Measurements from ENCODE around the gene TAX1BP3. TPM values are rescaled to one million over a fixed set of nuclear protein-coding genes. Genes with fewer than 3 reads are reported as not detected.

Gene TAX1BP3
- total and polyA plus RNA-seq, 9 of the 15 experiments (the other 6 are each of a cell fraction or from before 2014, with no cell fraction given): 0.99 to 14.5 (median 6.2) TPM

DNA sequence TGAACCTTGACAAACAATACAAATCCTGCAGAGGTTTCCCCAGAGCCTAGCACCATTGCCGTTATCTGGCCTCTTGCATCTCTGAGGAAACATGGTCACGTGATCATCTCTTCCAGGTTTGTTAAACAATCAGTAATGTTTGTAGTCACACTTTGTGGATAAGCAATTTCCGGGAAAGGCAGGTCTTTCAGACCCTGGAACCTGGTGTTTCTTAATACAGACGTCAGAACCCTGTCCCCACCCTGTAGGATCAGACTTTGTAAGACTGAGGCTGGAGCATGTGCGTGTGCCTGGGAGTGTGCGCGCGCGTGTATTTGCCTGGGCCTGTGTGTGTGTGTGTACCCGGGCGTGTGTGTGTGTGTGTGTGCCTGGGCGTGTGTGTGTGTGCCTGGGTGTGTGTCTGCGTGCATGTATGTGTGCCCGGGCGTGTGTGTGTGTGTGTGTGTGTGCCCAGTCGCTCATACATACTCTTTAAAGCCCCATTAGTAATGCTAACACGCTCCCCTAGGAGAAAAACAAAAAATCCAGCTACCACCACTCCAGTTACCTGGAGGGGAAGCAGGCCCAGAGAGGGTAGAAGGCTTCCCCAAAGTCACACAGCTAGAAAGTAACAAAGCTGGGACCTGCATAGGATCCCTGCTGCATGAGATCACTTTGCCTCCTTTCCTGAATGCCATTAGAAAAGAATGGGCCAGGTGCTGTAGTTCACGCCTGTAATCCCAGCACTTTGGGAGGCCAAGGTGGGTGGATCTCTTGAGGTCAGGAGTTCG is 26.5 kb downstream of the TAX1BP3 start (continued):
- TF ChIP-seq YBX1 (IDR thresholded peaks at IDR 0.05) (no peak), SMARCE1 (IDR thresholded peaks at IDR 0.05) (no peak), HDAC1 (IDR thresholded peaks at IDR 0.05) (peak in 1 of 2 experiments; percentile 63; a peak in 1 of 4 replicates), HOXB6 (CRISPR knock-in tag; IDR thresholded peaks at IDR 0.05; ENCODE audit: borderline replicate concordance) (no peak), ZNF23 (CRISPR knock-in tag; IDR thresholded peaks at IDR 0.05) (no peak), SP1 (CRISPR knock-in tag; IDR thresholded peaks at IDR 0.05) (no peak), PHTF2 (CRISPR knock-in tag; IDR thresholded peaks at IDR 0.05) (no peak), ZNF24 (IDR thresholded peaks at IDR 0.05) (no peak), ZNF347 (CRISPR knock-in tag; IDR thresholded peaks at IDR 0.05; ENCODE audit: low read depth) (no peak), NFE2L1 (tag; IDR thresholded peaks at IDR 0.05; ENCODE audit: borderline replicate concordance, low read depth) (no peak), ZNF263 (CRISPR knock-in tag; IDR thresholded peaks at IDR 0.05; ENCODE audit: borderline replicate concordance) (no peak), CBFA2T3 (IDR thresholded peaks at IDR 0.05) (peak; percentile 57; the same call in 1 of the 2 replicates), OTX1 (CRISPR knock-in tag; IDR thresholded peaks at IDR 0.05) (no peak)
- TF ChIP-seq, protein P1, sequence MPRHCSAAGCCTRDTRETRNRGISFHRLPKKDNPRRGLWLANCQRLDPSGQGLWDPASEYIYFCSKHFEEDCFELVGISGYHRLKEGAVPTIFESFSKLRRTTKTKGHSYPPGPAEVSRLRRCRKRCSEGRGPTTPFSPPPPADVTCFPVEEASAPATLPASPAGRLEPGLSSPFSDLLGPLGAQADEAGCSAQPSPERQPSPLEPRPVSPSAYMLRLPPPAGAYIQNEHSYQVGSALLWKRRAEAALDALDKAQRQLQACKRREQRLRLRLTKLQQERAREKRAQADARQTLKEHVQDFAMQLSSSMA (CRISPR knock-in tag; IDR thresholded peaks at IDR 0.05): no peak
- TF ChIP-seq, protein P2, sequence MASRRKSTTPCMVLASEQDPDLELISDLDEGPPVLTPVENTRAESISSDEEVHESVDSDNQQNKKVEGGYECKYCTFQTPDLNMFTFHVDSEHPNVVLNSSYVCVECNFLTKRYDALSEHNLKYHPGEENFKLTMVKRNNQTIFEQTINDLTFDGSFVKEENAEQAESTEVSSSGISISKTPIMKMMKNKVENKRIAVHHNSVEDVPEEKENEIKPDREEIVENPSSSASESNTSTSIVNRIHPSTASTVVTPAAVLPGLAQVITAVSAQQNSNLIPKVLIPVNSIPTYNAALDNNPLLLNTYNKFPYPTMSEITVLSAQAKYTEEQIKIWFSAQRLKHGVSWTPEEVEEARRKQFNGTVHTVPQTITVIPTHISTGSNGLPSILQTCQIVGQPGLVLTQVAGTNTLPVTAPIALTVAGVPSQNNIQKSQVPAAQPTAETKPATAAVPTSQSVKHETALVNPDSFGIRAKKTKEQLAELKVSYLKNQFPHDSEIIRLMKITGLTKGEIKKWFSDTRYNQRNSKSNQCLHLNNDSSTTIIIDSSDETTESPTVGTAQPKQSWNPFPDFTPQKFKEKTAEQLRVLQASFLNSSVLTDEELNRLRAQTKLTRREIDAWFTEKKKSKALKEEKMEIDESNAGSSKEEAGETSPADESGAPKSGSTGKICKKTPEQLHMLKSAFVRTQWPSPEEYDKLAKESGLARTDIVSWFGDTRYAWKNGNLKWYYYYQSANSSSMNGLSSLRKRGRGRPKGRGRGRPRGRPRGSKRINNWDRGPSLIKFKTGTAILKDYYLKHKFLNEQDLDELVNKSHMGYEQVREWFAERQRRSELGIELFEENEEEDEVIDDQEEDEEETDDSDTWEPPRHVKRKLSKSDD (conservative IDR thresholded peaks at IDR 0.05; ENCODE audit: low read length): no peak
- TF ChIP-seq, protein P3, sequence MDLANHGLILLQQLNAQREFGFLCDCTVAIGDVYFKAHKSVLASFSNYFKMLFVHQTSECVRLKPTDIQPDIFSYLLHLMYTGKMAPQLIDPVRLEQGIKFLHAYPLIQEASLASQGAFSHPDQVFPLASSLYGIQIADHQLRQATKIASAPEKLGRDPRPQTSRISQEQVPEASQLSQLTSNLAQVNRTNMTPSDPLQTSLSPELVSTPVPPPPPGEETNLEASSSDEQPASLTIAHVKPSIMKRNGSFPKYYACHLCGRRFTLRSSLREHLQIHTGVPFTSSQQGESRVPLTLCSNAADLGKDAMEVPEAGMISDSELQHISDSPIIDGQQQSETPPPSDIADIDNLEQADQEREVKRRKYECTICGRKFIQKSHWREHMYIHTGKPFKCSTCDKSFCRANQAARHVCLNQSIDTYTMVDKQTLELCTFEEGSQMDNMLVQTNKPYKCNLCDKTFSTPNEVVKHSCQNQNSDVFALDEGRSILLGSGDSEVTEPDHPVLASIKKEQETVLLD (IDR thresholded peaks at IDR 0.05): no peak
- TF ChIP-seq, protein P4, sequence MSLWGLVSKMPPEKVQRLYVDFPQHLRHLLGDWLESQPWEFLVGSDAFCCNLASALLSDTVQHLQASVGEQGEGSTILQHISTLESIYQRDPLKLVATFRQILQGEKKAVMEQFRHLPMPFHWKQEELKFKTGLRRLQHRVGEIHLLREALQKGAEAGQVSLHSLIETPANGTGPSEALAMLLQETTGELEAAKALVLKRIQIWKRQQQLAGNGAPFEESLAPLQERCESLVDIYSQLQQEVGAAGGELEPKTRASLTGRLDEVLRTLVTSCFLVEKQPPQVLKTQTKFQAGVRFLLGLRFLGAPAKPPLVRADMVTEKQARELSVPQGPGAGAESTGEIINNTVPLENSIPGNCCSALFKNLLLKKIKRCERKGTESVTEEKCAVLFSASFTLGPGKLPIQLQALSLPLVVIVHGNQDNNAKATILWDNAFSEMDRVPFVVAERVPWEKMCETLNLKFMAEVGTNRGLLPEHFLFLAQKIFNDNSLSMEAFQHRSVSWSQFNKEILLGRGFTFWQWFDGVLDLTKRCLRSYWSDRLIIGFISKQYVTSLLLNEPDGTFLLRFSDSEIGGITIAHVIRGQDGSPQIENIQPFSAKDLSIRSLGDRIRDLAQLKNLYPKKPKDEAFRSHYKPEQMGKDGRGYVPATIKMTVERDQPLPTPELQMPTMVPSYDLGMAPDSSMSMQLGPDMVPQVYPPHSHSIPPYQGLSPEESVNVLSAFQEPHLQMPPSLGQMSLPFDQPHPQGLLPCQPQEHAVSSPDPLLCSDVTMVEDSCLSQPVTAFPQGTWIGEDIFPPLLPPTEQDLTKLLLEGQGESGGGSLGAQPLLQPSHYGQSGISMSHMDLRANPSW (CRISPR knock-in tag; IDR thresholded peaks at IDR 0.05): no peak
- TF ChIP-seq, protein P5, sequence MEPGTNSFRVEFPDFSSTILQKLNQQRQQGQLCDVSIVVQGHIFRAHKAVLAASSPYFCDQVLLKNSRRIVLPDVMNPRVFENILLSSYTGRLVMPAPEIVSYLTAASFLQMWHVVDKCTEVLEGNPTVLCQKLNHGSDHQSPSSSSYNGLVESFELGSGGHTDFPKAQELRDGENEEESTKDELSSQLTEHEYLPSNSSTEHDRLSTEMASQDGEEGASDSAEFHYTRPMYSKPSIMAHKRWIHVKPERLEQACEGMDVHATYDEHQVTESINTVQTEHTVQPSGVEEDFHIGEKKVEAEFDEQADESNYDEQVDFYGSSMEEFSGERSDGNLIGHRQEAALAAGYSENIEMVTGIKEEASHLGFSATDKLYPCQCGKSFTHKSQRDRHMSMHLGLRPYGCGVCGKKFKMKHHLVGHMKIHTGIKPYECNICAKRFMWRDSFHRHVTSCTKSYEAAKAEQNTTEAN (CRISPR knock-in tag; IDR thresholded peaks at IDR 0.05): no peak
- TF ChIP-seq, protein P6, sequence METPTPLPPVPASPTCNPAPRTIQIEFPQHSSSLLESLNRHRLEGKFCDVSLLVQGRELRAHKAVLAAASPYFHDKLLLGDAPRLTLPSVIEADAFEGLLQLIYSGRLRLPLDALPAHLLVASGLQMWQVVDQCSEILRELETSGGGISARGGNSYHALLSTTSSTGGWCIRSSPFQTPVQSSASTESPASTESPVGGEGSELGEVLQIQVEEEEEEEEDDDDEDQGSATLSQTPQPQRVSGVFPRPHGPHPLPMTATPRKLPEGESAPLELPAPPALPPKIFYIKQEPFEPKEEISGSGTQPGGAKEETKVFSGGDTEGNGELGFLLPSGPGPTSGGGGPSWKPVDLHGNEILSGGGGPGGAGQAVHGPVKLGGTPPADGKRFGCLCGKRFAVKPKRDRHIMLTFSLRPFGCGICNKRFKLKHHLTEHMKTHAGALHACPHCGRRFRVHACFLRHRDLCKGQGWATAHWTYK (CRISPR knock-in tag; IDR thresholded peaks at IDR 0.05): no peak

Data from K562 (cell line).